GM12891 (cell line): ENCODE data around the gene VKORC1L1.

Experiments used
- PAX5 ChIP-seq: IDR thresholded peaks from 2 replicates; pipeline ENCODE4 v1.6.1; 2011; ENCODE audit warnings: low read length, moderate library complexity, mild to moderate bottlenecking; ENCODE audit not compliant: insufficient read depth, severe bottlenecking
- POLR2A ChIP-seq: IDR thresholded peaks from 2 replicates; pipeline ENCODE4 v1.6.1; 2011; ENCODE audit warnings: low read depth, low read length, control low read depth
- POLR2AphosphoS5 ChIP-seq: IDR thresholded peaks from 2 replicates; pipeline ENCODE4 v1.6.1; 2011; ENCODE audit warnings: low read depth, low read length, control low read depth

DNA sequence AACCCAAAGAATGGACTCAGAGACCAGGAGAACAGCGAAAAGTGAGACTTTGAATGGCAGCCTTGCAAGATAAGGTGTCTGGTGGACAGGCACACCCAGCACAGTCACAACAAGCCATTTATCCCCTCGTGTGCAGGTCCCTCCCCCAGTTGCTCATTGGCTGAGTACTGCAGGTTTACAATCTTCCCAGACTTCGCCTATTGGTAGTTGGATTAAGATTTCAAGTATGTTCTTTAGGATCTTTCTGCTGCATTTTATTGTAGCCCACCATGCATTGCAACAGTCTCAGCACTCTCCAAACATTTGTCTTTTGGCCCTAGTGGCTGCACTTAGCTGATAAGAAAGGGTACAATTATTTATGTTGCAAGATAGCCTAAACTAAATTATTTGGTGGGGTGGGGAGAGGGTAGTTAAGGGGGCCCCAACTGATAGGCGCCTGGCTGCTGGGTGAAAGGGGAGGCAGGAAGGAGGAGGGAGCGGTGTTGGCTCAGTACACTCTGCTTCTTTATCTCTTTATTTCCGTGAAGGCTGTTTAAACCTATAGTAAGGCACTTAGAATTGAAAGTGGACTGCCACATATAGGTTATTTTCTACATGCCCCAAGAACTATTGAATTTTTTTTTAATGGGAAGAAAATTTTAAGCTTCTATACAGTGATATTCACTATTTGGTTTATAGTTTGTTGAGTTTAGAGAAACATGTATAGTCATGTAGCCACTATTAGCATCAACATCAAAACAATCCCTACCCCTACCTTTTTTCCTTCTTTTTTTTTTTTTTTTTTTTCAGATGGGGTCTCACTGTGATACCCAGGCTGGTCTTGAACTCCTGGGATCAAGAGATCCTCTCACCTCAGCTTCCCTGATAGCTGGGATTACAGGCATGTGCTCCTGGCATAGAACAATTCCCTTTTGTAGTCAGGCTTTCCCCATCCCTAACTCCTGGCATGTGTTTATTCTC is 54.9 kb downstream of the VKORC1L1 start:
- no peak for TF ChIP-seq POLR2A
- no peak for TF ChIP-seq POLR2AphosphoS5
- no peak for TF ChIP-seq PAX5
